ENCODE results near the gene UTF1. TPM values are rescaled to one million over a fixed set of nuclear protein-coding genes. Genes with fewer than 3 reads are reported as not detected.

UTF1 gene
- total and polyA plus RNA-seq, 9 of the 15 experiments (the other 6 are each of a cell fraction or from before 2014, with no cell fraction given): 0.35 to 0.46 TPM; not detected in 7

DNA sequence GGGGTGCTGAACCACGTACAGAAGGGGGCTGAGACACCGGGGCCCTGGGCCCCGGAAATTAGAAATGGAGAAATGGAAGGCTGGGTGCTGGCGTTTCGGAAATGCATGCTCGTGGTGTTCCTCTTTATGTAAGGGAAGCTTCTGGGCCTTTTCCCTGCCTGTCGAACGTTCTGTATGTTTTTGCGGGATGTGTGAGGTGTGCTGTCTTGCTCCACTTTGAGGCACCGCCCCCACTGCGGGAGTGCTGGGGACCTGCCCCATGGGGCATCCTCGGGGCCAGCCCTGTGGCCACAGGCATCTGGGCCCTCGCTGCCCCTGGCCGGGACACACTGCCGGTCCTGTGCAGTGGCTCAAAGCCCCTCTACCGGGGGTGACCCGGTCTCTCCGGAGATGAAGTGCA lies 5.9 kb downstream of the UTF1 start:
- Histone ChIP-seq H3K79me2 (ENCODE audit: control insufficient read depth, insufficient read depth, low read length) (no peaks in the 10 kb centered on the region), H3K4me2 (ENCODE audit: insufficient read depth, low read length) (no peak overlapping the region; the same call in 1 of the 2 replicates), H3K9ac (ENCODE audit: insufficient read depth in 1 of 2, low read depth in 2 of 2, low read length in 2 of 2) (peak overlapping the region in 1 of 2 experiments; percentile 35; a peak in 1 of 4 replicates), H3K36me3 (ENCODE audit: control insufficient read depth, insufficient read depth, low read length) (no peaks in the 10 kb centered on the region), H2AFZ (ENCODE audit: low read depth, low read length) (no peak overlapping the region), H3K27ac (ENCODE audit: extremely low read depth, low read depth, low read length) (0 out of 3 replicates have a peak overlapping the region, but pooled peaks have one; percentile 36), H3K27me3 (ENCODE audit: control insufficient read depth in 2 of 2, insufficient read depth in 2 of 2, low read length in 2 of 2) (no peaks in the 10 kb centered on the region), H3K9me3 (replicated peaks; ENCODE audit: control insufficient read depth, insufficient read depth, low read depth, low read length) (no peaks in the 10 kb centered on the region), H3K9me1 (ENCODE audit: control insufficient read depth, insufficient read depth, low read length) (no peaks in the 10 kb centered on the region), H3K4me1 (replicated peaks in 1 of 2; ENCODE audit: control insufficient read depth in 2 of 2, insufficient read depth in 2 of 2, low read length in 2 of 2) (peaks cover 0 to 41% of the 10 kb centered on the region in 2 experiments; a peak in 2 of 5 replicates), H3K4me3 (no peak overlapping the region), H4K20me1 (replicated peaks; ENCODE audit: control insufficient read depth, insufficient read depth, low read length) (no peaks in the 10 kb centered on the region)
- FAIRE-seq: no peak
- 67% methylated on average over 9 of the region's 18 CpGs for WGBS (ENCODE audit: insufficient coverage, low coverage, missing lambda C conversion rate)
- TF ChIP-seq, protein P1, sequence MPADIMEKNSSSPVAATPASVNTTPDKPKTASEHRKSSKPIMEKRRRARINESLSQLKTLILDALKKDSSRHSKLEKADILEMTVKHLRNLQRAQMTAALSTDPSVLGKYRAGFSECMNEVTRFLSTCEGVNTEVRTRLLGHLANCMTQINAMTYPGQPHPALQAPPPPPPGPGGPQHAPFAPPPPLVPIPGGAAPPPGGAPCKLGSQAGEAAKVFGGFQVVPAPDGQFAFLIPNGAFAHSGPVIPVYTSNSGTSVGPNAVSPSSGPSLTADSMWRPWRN (IDR thresholded peaks at IDR 0.05; ENCODE audit: low read depth): no peak
- TF ChIP-seq GTF2A2 (tag; IDR thresholded peaks at IDR 0.05) (no peak), TGIF2 (CRISPR knock-in tag; IDR thresholded peaks at IDR 0.05) (no peak), NFATC3 (IDR thresholded peaks at IDR 0.05) (no peak), HMBOX1 (IDR thresholded peaks at IDR 0.05) (no peak), CC2D1A (IDR thresholded peaks at IDR 0.05) (no peak), ZNF407 (IDR thresholded peaks at IDR 0.05; ENCODE audit: low read depth) (no peak), ZSCAN29 (IDR thresholded peaks at IDR 0.05) (no peak)
- intact Hi-C loops (cut with micrococcal nuclease): no loop called here
- ChIA-PET POLR2A (no interaction called here), CTCF (ENCODE audit: low intra/inter-chr PET ratio) (no interaction called here)
- no TSS peak for BruUV-seq (replicated peaks)
- no peak for DNase-seq (ENCODE audit: extremely low read depth in 1 of 4, low spot score in 3 of 4)
- no peak for ATAC-seq
- in situ Hi-C loops (cut with MboI): no loop called here

Data from K562 (cell line).